CD4-positive, CD25-positive, alpha-beta regulatory T cell (primary cell): ENCODE results near the gene POLDIP3. TPM values are rescaled to one million over a fixed set of nuclear protein-coding genes. Genes with fewer than 3 reads are reported as not detected.

ENCODE experiments used
- ATAC-seq, 2 donors: fragments of 150-1000 bp; cut with Tn5 transposase; one replicate each; pipeline ENCODE4 v1.10.0; 2021; ENCODE audit warnings: low read depth in 2 of 2, moderate number of reproducible peaks in 2 of 2, moderate library complexity in 1 of 2
- DNase-seq, 3 donors: peaks; one replicate each; pipeline versions ENCODE4 v3.0.0 to v3.0.0-alpha.2; 2012 to 2022; ENCODE audit warnings: mixed read lengths in 1 of 3
- H3K27ac ChIP-seq: one replicate; pipeline ENCODE4 v1.7.0; 2013; ENCODE audit warnings: mild to moderate bottlenecking, low read length; ENCODE audit not compliant: insufficient read depth, poor library complexity, severe bottlenecking
- H3K27me3 ChIP-seq: one replicate; pipeline ENCODE4 v1.7.0; 2013; ENCODE audit warnings: low read length; ENCODE audit not compliant: control insufficient read depth, insufficient read depth
- H3K36me3 ChIP-seq: one replicate; pipeline ENCODE4 v1.7.0; 2013; ENCODE audit warnings: mild to moderate bottlenecking, low read length, moderate library complexity; ENCODE audit not compliant: control insufficient read depth, insufficient read depth
- H3K4me1 ChIP-seq: 2 replicates; pipeline ENCODE4 v1.7.0; 2013; ENCODE audit warnings: mild to moderate bottlenecking, low read length; ENCODE audit not compliant: insufficient read depth, control insufficient read depth, poor library complexity, severe bottlenecking
- H3K4me3 ChIP-seq: one replicate; pipeline ENCODE4 v1.7.0; 2013; ENCODE audit warnings: low read depth, mild to moderate bottlenecking, low read length, moderate library complexity
- H3K9me3 ChIP-seq, 2 experiments: 1 replicate in 1 of 2; 2 replicates in 1 of 2; pipeline ENCODE4 v1.7.0; 2013; ENCODE audit warnings: low read length in 2 of 2, mild to moderate bottlenecking in 1 of 2, moderate library complexity in 1 of 2; ENCODE audit not compliant: control insufficient read depth in 2 of 2
- H3K27ac Mint-ChIP-seq, 3 donors: one replicate each; pipeline ENCODE4 v1.8.0; 2020 to 2022; ENCODE audit warnings: mild to moderate bottlenecking in 3 of 3, mixed read lengths in 3 of 3, moderate library complexity in 2 of 3
- H3K27me3 Mint-ChIP-seq: one replicate; pipeline ENCODE4 v1.8.0; 2022; ENCODE audit warnings: mild to moderate bottlenecking, mixed read lengths
- H3K36me3 Mint-ChIP-seq: one replicate; pipeline ENCODE4 v1.8.0; 2020; ENCODE audit warnings: mixed read lengths
- H3K4me1 Mint-ChIP-seq, 4 donors: one replicate each; pipeline ENCODE4 v1.8.0; 2020 to 2022; ENCODE audit warnings: mixed read lengths in 4 of 4, mild to moderate bottlenecking in 1 of 4
- H3K4me3 Mint-ChIP-seq, 4 donors: one replicate each; pipeline ENCODE4 v1.8.0; 2020 to 2022; ENCODE audit warnings: mild to moderate bottlenecking in 4 of 4, mixed read lengths in 4 of 4, moderate library complexity in 3 of 4
- H3K9me3 Mint-ChIP-seq, 7 donors: one replicate each; pipeline ENCODE4 v1.8.0; 2020 to 2022; ENCODE audit warnings: mixed read lengths in 7 of 7, mild to moderate bottlenecking in 3 of 7, moderate library complexity in 2 of 7
- polyA plus RNA-seq, 4 donors: library from polyadenylated mRNA; unstranded; fragments of 300-500 nt; fragmentation: Illumina TruSeq; gene quantifications; one replicate each; pipeline ENCODE4 v1.2.3, GENCODE V29; 2021
- total RNA-seq: library from RNA; stranded (reverse); gene quantifications from one replicate; pipeline ENCODE4 v1.2.3, GENCODE V29; 2022

The POLDIP3 gene
- total and polyA plus RNA-seq, 5 donors from 2014 or later, result 63.7 to 81.0 (median 73.0) TPM

DNA sequence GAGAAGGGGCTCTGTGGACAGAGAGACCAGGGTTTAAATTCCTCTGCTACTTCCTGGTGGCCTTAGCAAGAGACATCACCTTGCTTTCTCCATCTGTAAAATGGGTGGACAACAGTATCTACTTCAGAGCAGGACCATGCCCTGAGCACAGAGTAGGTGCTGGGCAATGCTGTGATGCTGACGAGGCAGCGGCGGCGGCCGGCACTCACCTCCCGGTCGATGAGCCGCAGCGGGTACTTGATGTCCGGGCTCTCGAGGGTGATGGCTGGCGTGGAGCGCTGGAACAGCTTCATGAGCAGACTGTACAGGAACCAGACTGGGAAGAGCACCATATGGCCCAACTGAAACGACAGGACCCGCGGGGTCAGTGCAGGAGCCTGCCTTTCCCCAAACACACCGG lies 21.8 kb upstream of the POLDIP3 start:
- Mint-ChIP-seq H3K36me3 (peaks cover 8% of the 10 kb centered on the region), H3K9me3 (no peaks in the 10 kb centered on the region), H3K27ac (no peak overlapping the region), H3K27me3 (no peaks in the 10 kb centered on the region), H3K4me3 (no peak overlapping the region), H3K4me1 (peaks cover 0 to 3% (median under 1%) of the 10 kb centered on the region in 4 donors)
- Histone ChIP-seq H3K27me3 (no peaks in the 10 kb centered on the region), H3K4me1 (no peaks in the 10 kb centered on the region), H3K4me3 (no peak overlapping the region), H3K9me3 (no peaks in the 10 kb centered on the region), H3K27ac (no peak overlapping the region), H3K36me3 (peaks cover 31% of the 10 kb centered on the region)
- DNase-seq, result no peak
- ATAC-seq, result no peak

DNA sequence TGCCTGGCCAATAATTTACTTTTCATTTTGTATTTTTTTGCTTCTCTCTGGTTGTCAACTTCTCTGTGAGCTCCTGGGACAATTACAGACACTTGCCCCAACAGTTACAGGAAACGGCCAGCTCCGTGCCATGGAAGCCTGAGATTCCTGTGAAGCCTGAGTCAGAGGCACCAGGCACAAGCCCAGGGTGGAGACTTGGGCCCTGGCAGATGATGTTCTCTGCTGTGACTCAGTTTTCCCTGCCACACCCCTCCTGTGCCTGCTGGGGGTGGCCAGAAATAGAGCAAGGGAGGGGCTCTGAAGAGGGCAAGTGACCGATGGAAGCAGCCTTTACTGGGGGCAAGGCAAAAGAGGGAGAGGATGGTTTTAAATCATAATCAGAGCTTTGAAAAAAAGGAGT lies 20.8 kb upstream of the POLDIP3 start:
- peaks cover 8% of the 10 kb centered on the region for H3K36me3 Mint-ChIP-seq
- ATAC-seq (no peak), DNase-seq (no peak)
- no peak overlapping the region for H3K27ac ChIP-seq
- H3K9me3 Mint-ChIP-seq, result peaks cover 0 to 2% (median 0%) of the 10 kb centered on the region in 7 donors
- no peak overlapping the region for H3K4me3 ChIP-seq
- H3K27ac Mint-ChIP-seq, result peak overlapping the region in 1 of 3 donors; percentile 23
- H3K4me1 ChIP-seq, result no peaks in the 10 kb centered on the region
- no peaks in the 10 kb centered on the region for H3K27me3 ChIP-seq
- H3K36me3 ChIP-seq, result peaks cover 35% of the 10 kb centered on the region
- H3K9me3 ChIP-seq, result no peaks in the 10 kb centered on the region
- peaks cover 0 to 3% (median 0%) of the 10 kb centered on the region in 4 donors for H3K4me1 Mint-ChIP-seq
- no peaks in the 10 kb centered on the region for H3K27me3 Mint-ChIP-seq
- no peak overlapping the region for H3K4me3 Mint-ChIP-seq

DNA sequence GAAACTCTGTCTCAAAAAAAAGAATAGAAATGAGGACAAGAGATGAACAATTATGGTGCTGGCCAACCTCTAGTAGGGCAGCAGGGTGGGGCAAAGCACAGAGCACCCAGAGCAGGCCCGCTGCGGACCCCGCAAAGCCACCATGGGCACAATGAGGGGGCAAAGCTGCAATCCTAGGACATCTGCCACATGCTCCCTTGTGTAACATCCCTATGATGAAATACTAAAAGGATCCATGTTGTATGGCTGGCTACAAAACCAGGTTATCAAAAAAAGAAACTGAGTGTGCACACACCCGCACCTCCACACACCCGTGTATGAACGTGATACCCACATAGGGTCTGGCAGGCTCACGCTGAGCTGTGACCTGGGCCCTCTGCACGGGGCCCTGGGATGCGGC lies 18.3 kb upstream of the POLDIP3 start:
- Mint-ChIP-seq H3K4me3 (no peak overlapping the region), H3K4me1 (no peaks in the 10 kb centered on the region), H3K27ac (no peak overlapping the region), H3K9me3 (peaks cover 0 to 2% (median 0%) of the 10 kb centered on the region in 7 donors), H3K36me3 (peaks cover 15% of the 10 kb centered on the region), H3K27me3 (no peaks in the 10 kb centered on the region)
- H3K36me3 ChIP-seq, result peaks cover 43% of the 10 kb centered on the region
- H3K27ac ChIP-seq, result no peak overlapping the region
- H3K9me3 ChIP-seq, result no peaks in the 10 kb centered on the region
- no peak for DNase-seq
- no peak for ATAC-seq
- no peaks in the 10 kb centered on the region for H3K27me3 ChIP-seq
- no peaks in the 10 kb centered on the region for H3K4me1 ChIP-seq
- H3K4me3 ChIP-seq, result no peak overlapping the region

DNA sequence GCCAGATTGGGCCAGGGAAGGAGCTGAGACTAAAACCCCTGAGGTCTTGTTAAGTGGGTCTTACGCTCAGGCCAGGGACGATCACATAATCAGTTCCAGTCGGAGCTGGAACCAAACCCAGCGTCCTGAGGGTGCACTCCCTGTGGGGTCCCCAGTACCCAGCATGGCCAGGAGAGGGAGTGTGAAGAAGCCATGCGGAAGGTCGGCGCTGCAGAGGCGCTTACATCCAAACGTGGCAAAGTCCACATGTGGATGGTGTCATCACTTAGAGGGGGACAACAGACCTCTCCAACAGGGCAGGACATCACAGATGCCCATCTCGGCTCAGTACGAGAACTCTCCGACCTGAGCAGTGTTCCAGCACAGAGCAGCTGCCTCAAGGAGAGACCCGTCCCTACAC lies 17.4 kb upstream of the POLDIP3 start:
- Mint-ChIP-seq H3K4me3 (no peak overlapping the region), H3K27me3 (no peaks in the 10 kb centered on the region), H3K27ac (no peak overlapping the region), H3K4me1 (no peaks in the 10 kb centered on the region), H3K36me3 (peaks cover 12% of the 10 kb centered on the region), H3K9me3 (peaks cover 0 to 2% (median 0%) of the 10 kb centered on the region in 7 donors)
- Histone ChIP-seq H3K27ac (no peak overlapping the region), H3K4me3 (no peak overlapping the region), H3K27me3 (no peaks in the 10 kb centered on the region), H3K36me3 (peaks cover 48% of the 10 kb centered on the region), H3K9me3 (no peaks in the 10 kb centered on the region), H3K4me1 (no peaks in the 10 kb centered on the region)
- no peak for ATAC-seq
- no peak for DNase-seq

DNA sequence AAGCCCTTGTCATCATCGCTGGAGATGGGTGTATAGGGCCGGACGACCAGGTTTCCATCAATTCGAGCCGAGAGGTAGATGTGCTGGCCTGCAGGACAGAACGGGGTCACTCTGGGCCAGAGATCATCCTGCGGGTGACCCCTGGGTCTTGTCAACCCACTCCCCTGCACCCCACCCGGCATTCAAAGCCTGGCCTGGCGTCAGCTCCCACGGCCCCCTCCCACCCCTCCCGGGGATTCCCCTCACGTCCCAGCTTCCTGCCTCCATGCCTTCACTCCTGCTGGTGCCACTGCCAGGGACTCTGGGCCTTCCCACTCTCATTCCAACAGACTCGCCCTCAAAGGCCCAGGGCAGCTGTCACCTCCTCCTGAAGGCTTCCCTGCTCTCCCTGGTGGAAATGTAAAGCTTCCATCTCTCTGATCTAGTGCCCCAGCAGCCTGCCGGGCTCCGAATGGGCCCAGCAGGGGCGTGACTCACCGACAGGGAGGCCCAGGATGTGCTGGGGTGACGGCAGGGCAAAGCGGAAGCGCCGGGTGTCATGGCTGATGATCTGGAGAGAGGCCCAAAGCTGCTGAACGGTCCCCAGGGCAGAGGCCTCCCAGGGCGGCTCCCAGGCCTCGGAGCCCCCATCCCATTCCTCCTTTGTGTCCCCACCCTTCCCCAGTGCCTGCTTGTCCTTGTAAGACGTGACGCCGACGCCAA lies 16.4 kb upstream of the POLDIP3 start:
- H3K9me3 Mint-ChIP-seq, result peaks cover 0 to 2% (median 0%) of the 10 kb centered on the region in 7 donors
- no peaks in the 10 kb centered on the region for H3K4me1 Mint-ChIP-seq
- no peaks in the 10 kb centered on the region for H3K27me3 Mint-ChIP-seq
- Histone ChIP-seq H3K4me1 (no peaks in the 10 kb centered on the region), H3K27me3 (no peaks in the 10 kb centered on the region), H3K9me3 (no peaks in the 10 kb centered on the region), H3K27ac (no peak overlapping the region), H3K4me3 (no peak overlapping the region), H3K36me3 (peaks cover 48% of the 10 kb centered on the region)
- H3K36me3 Mint-ChIP-seq, result peaks cover 10% of the 10 kb centered on the region
- H3K27ac Mint-ChIP-seq, result no peak overlapping the region
- ATAC-seq (no peak), DNase-seq (no peak)
- no peak overlapping the region for H3K4me3 Mint-ChIP-seq

DNA sequence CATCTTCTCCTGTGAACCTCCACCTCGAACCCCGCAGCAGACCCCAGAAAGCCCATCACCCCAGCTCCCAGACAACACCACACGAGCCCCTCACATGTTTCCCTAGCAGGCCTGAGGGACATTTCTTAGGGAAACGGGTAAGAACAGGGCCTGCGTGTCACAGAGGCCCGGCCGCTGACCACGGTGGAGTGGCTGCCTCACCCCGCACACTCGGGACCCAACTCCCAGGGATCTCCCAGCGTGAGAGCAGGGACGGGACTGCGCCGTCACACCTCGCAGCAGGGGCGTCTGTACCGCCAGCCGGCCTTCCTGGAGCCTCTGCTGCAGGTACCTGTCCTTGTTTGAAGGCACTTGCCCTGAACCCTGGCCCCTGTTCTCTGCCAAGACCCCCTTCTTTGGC lies 15.5 kb upstream of the POLDIP3 start:
- Mint-ChIP-seq H3K27me3 (no peaks in the 10 kb centered on the region), H3K9me3 (peaks cover 0 to 2% (median 0%) of the 10 kb centered on the region in 7 donors), H3K4me3 (no peak overlapping the region), H3K4me1 (no peaks in the 10 kb centered on the region), H3K27ac (no peak overlapping the region), H3K36me3 (peaks cover 13% of the 10 kb centered on the region)
- Histone ChIP-seq H3K36me3 (peaks cover 45% of the 10 kb centered on the region), H3K9me3 (no peaks in the 10 kb centered on the region), H3K4me3 (no peak overlapping the region), H3K4me1 (no peaks in the 10 kb centered on the region), H3K27ac (no peak overlapping the region), H3K27me3 (no peaks in the 10 kb centered on the region)
- ATAC-seq (no peak), DNase-seq (no peak)

DNA sequence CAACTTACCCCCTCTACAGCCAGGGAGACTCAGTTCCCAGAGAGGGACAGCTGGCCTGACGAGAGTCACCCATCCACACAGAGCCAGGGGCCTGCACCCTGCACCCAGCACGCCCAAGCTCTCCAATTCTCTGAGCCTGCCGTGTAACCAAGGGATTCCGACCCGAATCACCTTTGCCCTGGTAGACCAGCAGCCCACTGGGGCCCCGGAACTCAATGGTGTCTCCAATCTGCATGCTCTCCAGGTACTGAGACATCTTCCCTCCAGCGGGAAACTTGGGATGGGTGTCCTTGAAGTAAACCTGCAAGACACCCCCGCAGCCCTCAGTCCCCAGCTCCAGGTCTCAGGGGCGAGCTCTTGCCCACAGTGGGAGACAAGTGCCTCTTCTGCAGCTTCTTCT lies 13.3 kb upstream of the POLDIP3 start:
- H3K4me1 Mint-ChIP-seq, result no peaks in the 10 kb centered on the region
- H3K36me3 Mint-ChIP-seq, result peaks cover 13% of the 10 kb centered on the region
- ATAC-seq (no peak), DNase-seq (no peak)
- peaks cover 0 to 2% (median 0%) of the 10 kb centered on the region in 7 donors for H3K9me3 Mint-ChIP-seq
- Histone ChIP-seq H3K4me3 (no peak overlapping the region), H3K4me1 (no peaks in the 10 kb centered on the region), H3K9me3 (no peaks in the 10 kb centered on the region), H3K36me3 (peaks cover 38% of the 10 kb centered on the region), H3K27ac (no peak overlapping the region), H3K27me3 (no peaks in the 10 kb centered on the region)
- H3K4me3 Mint-ChIP-seq, result no peak overlapping the region
- no peaks in the 10 kb centered on the region for H3K27me3 Mint-ChIP-seq
- H3K27ac Mint-ChIP-seq, result no peak overlapping the region

DNA sequence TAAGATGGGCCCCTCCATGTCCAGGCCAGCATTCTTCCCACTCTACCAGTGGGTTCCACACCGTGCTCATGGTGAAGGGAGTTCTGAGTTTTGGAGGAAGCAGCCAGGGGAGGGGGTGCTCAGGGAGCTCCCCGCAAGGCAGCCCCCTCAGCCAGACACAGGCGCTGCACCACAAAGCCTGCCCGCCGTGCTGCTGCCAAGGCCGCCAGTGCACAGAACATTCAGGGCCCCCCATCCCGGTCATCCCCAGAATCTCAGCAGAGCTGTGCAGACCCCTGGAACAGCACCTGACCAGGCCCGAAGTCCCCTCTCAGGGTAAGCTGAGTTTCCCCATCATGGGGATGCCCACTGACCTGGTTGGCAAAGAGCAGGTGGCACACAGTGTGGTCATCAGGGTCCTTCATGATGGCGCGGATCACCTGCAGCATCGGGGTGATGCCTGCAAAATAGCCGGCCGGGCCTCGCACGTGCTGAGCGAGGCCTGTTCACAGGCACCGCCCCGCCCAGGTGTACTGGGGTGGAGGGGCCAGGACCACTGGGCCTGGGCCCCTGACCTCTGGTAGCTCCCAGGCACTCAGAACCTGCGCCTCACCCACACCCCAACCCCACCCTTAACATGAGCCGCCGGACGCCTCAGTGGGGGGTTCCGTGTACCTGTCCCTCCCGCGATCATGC lies 12.4 kb upstream of the POLDIP3 start:
- Histone ChIP-seq H3K4me3 (no peak overlapping the region), H3K27ac (no peak overlapping the region), H3K9me3 (no peaks in the 10 kb centered on the region), H3K4me1 (no peaks in the 10 kb centered on the region), H3K27me3 (no peaks in the 10 kb centered on the region), H3K36me3 (peaks cover 32% of the 10 kb centered on the region)
- Mint-ChIP-seq H3K36me3 (peaks cover 13% of the 10 kb centered on the region), H3K4me3 (no peak overlapping the region), H3K27me3 (no peaks in the 10 kb centered on the region), H3K9me3 (peaks cover 0 to 2% (median 0%) of the 10 kb centered on the region in 7 donors), H3K4me1 (peaks cover 0 to under 1% (median 0%) of the 10 kb centered on the region in 4 donors), H3K27ac (no peak overlapping the region)
- no peak for ATAC-seq
- no peak for DNase-seq
